Sigmoid colon (tissue), 7 donors: Measurements from ENCODE around the gene PAN2. TPM values are rescaled to one million over a fixed set of nuclear protein-coding genes. Genes with fewer than 3 reads are reported as not detected.

Experiments
- DNase-seq: peaks from one replicate; pipeline ENCODE4 v3.0.0-alpha.2; 2019
- H3K27ac ChIP-seq, 4 donors: fragments of 200-600 bp; sonication (generic); one replicate each; pipeline ENCODE4 v1.5.1; 2016 to 2019; ENCODE audit warnings: mild to moderate bottlenecking in 1 of 4
- H3K27me3 ChIP-seq, 3 donors: fragments of 200-600 bp; sonication (generic); one replicate each; pipeline ENCODE4 v1.5.1; 2019; ENCODE audit warnings: mild to moderate bottlenecking in 1 of 3
- H3K36me3 ChIP-seq, 4 donors: fragments of 200-600 bp; sonication (generic); one replicate each; pipeline ENCODE4 v1.5.1; 2016 to 2019
- H3K4me1 ChIP-seq, 4 donors: fragments of 200-600 bp; sonication (generic); one replicate each; pipeline ENCODE4 v1.5.1; 2017 to 2019
- H3K4me3 ChIP-seq, 4 donors: fragments of 200-600 bp; sonication (generic); one replicate each; pipeline ENCODE4 v1.5.1; 2017 to 2019; ENCODE audit warnings: mild to moderate bottlenecking in 2 of 4, moderate library complexity in 1 of 4
- H3K9me3 ChIP-seq, 4 donors: fragments of 200-600 bp in 3 of 4; sonication (generic) in 3 of 4; one replicate each; pipeline versions ENCODE4 v1.5.1 to v1.6.1; 2013 to 2019
- CTCF ChIP-seq, 4 experiments: fragments of 450-650 bp in 3 of 4; fragments of 200-600 bp in 1 of 4; IDR thresholded peaks; one replicate each; pipeline ENCODE4 v1.5.1; 2016 to 2019; ENCODE audit warnings: antibody characterized with exemption in 4 of 4, mild to moderate bottlenecking in 3 of 4, moderate library complexity in 2 of 4
- EP300 ChIP-seq, 4 donors: sonication (generic); formaldehyde crosslinking; IDR thresholded peaks; one replicate each; pipeline ENCODE4 v1.6.1; 2017; ENCODE audit warnings: antibody characterized with exemption in 4 of 4
- POLR2A ChIP-seq, 2 donors: fragments of 450-650 bp; IDR thresholded peaks; one replicate each; pipeline ENCODE4 v1.6.1; 2016; ENCODE audit warnings: antibody characterized with exemption in 2 of 2, mild to moderate bottlenecking in 2 of 2, moderate library complexity in 2 of 2
- POLR2AphosphoS5 ChIP-seq, 4 donors: sonication (generic); formaldehyde crosslinking; IDR thresholded peaks; one replicate each; pipeline ENCODE4 v1.6.1; 2017; ENCODE audit warnings: antibody characterized with exemption in 4 of 4
- WGBS, 2 donors: extraction: QIAGEN DNeasy Blood & Tissue Kit; methylation state at CpG; one replicate each; pipeline ENCODE4 v1.1.7; 2013; 5-methylcytosine and 5-hydroxymethylcytosine counted together
- intact Hi-C: fragments of 100-400 bp; cut with DNase I; formaldehyde crosslinking; loops from one replicate; pipeline ENCODE4 v1.15.1; 2023
- polyA plus RNA-seq, 3 donors: library from polyadenylated mRNA; stranded (reverse); fragments of 200-250 nt; gene quantifications; one replicate each; pipeline ENCODE4 v1.2.3, GENCODE V29; 2013
- total RNA-seq, 4 donors: library from RNA; depleted of rRNA; stranded (reverse); fragments of >200 nt; gene quantifications; one replicate each; pipeline ENCODE4 v1.1.0, GENCODE V29; 2016
- donor health status: healthy with polysubstance abuse.
- donor health status: Bipolar disorder and iron deficiency.
- donor health status: healthy.

The PAN2 gene
- total and polyA plus RNA-seq, 7 donors, result 5.4 to 67.0 (median 30.0) TPM

DNA sequence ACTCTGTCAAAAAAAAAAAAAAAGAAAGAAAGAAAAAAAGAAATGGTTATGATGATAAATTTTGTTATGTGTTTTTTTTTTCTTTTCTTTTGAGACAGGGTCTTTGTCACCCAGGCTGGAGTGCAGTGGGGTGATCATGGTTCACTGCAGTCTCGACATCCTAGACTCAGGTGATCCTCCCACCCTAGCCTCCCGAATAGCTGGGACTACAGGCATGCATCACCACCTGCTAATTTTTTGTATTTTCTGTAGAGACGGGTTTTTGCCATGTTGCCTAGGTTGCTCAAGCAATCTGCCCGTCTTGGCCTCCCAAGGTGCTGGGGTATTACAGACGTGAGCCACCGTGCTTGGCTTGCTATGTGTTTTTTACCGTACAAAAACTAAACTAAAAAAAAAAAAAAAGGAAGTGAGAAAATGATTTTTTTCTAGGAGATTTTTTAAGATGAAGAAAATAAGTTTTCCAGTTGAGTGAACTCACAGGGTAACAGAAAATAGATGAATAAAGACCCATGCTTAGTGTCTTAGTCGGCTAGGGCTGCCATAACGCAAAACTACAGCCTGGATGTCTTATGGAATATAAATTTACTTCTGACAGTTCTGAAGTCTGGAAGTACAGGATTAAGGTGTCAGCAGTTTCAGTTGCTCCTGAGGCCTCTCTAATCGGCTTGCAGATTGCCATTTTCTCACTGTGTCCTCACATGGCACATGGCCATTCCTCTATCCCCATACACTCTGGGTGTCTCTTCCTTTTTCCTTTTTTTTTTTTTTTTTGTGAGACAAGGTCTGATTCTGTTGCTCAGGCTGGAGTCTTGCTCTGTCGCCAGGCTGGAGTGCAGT is 42.0 kb upstream of the PAN2 start:
- Histone ChIP-seq H3K9me3 (no peaks in the 10 kb centered on the region), H3K27ac (no peak overlapping the region), H3K36me3 (no peaks in the 10 kb centered on the region), H3K4me3 (no peak overlapping the region), H3K27me3 (no peaks in the 10 kb centered on the region), H3K4me1 (no peaks in the 10 kb centered on the region)
- intact Hi-C loops, result no loop called here
- WGBS, 2 donors, result 73 to 86% methylated on average over 11 of the region's 11 CpGs
- TF ChIP-seq POLR2AphosphoS5 (IDR thresholded peaks at IDR 0.05) (no peak), EP300 (IDR thresholded peaks at IDR 0.05) (no peak), CTCF (IDR thresholded peaks at IDR 0.05) (no peak), POLR2A (IDR thresholded peaks at IDR 0.05) (no peak)
- no peak for DNase-seq

DNA sequence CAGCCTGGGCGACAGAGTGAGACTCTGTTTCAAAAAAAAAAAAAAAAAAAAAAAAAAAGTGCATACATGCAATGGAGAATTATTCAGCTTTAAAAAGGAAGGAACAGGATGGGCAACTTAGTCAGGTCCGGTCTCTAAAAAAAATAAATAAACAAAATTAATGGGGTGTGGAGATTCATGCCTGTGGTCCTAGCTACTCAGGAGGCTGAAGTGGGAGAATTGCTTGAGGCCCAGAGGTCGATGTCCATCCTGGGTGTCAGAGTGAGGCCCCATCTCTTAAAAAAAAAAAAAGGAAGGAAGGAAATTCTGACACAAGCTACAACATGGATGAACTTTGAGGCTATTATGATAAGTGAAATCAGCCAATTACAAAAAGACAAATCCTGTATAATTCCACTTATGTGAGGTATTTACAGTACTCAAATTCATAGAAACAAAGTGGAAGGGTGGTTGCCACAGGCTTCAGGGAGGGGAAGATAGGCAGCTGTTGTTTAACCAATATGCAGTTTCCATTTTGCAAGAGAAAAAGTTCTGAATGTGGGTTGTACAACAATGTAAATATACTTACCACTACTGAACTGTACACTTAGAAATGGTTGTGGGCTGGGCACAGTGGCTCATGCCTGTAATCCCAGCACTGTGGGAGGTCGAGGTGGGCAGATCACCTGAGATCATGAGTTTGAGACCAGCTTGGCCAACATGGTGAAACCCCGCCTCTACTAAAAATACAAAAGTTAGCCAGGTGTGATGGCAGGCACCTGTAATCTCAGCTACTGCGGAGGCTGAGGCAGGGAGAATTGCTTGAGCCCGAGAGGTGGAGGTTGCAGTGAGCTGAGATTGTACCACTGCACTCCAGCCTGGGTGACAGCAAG is 41.2 kb upstream of the PAN2 start:
- H3K4me3 ChIP-seq, result no peak overlapping the region
- WGBS, 2 donors, result 54 to 72% methylated on average over 7 of the region's 7 CpGs
- no peaks in the 10 kb centered on the region for H3K36me3 ChIP-seq
- intact Hi-C loops, result no loop called here
- H3K27me3 ChIP-seq, result no peaks in the 10 kb centered on the region
- H3K4me1 ChIP-seq, result no peaks in the 10 kb centered on the region
- no peak for DNase-seq
- no peaks in the 10 kb centered on the region for H3K9me3 ChIP-seq
- H3K27ac ChIP-seq, result no peak overlapping the region
- TF ChIP-seq POLR2A (IDR thresholded peaks at IDR 0.05), result no peak
- TF ChIP-seq CTCF (IDR thresholded peaks at IDR 0.05), result no peak
- no peak for TF ChIP-seq POLR2AphosphoS5 (IDR thresholded peaks at IDR 0.05)
- TF ChIP-seq EP300 (IDR thresholded peaks at IDR 0.05), result no peak

DNA sequence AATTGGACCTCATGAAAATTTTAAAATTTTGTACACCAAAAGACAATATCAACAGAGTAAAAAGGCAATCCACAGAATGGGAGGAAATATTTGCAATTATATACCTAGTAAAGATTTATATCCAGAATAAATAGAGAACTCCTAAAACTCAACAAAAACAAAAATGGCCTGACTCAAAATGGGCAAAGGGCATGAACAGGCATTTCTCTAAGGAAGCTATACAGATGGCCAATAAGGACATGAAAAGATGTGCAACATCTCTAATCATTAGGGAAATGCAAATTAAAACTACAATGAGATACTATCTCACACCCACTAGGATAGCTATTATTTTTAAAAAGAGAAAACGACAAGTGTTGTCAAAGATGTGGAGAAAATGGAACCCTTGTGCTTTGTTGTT is 39.7 kb upstream of the PAN2 start:
- Histone ChIP-seq H3K4me1 (no peaks in the 10 kb centered on the region), H3K4me3 (no peak overlapping the region), H3K27me3 (no peaks in the 10 kb centered on the region), H3K9me3 (no peaks in the 10 kb centered on the region), H3K36me3 (no peaks in the 10 kb centered on the region), H3K27ac (no peak overlapping the region)
- intact Hi-C loops, result no loop called here
- DNase-seq, result no peak
- no peak for TF ChIP-seq POLR2A (IDR thresholded peaks at IDR 0.05)
- TF ChIP-seq EP300 (IDR thresholded peaks at IDR 0.05), result no peak
- TF ChIP-seq CTCF (IDR thresholded peaks at IDR 0.05), result no peak
- TF ChIP-seq POLR2AphosphoS5 (IDR thresholded peaks at IDR 0.05), result no peak
- WGBS, 2 donors, result 98 to 100% methylated on average over 1 of the region's 1 CpG

DNA sequence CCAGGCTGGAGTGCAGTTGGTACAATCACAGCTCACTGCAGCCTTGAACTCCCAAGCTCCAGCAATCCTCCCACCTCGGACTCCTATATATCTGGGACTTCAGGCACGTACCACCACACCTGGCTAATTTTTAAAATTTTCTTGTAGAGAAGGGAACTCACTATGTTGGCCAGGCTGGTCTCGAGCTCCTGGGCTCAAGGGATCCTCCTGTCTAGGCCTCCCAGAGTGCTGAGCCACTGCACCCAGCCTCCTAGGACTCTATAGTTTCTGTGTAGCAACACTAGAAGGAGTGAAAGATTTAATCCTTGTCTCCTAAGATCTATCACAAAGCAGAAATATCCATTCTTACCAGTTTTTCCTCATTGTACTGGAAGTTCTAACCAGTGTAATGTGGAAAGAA is 33.1 kb upstream of the PAN2 start:
- H3K27me3 ChIP-seq, result no peaks in the 10 kb centered on the region
- WGBS, 2 donors, result 92% methylated on average over 3 of the region's 3 CpGs

More for the DNA sequence above, 33.1 kb upstream of the PAN2 start:
- no peak for DNase-seq
- Histone ChIP-seq H3K4me1 (no peaks in the 10 kb centered on the region), H3K36me3 (no peaks in the 10 kb centered on the region), H3K4me3 (no peak overlapping the region), H3K27ac (no peak overlapping the region), H3K9me3 (no peaks in the 10 kb centered on the region)
- TF ChIP-seq POLR2A (IDR thresholded peaks at IDR 0.05), result no peak
- no peak for TF ChIP-seq POLR2AphosphoS5 (IDR thresholded peaks at IDR 0.05)
- no peak for TF ChIP-seq CTCF (IDR thresholded peaks at IDR 0.05)
- no peak for TF ChIP-seq EP300 (IDR thresholded peaks at IDR 0.05)
- intact Hi-C loops, result no loop called here
